OCI-LY3 (cell line): Measurements from ENCODE around the gene C4orf46.

Experiments used
- EZH2phosphoT487 ChIP-seq: fragments of 200-600 bp; shearing (Covaris generic); IDR thresholded peaks from 2 replicates; pipeline ENCODE4 v1.6.1; 2018; ENCODE audit warnings: antibody characterized with exemption, mixed run types, low read depth
- TF ChIP-seq, protein P1 (sequence below): fragments of 200-600, 300-600 bp; sonication (generic); IDR thresholded peaks from 2 replicates; pipeline ENCODE4 v1.5.1; 2014; ENCODE audit warnings: antibody characterized with exemption, low read length, low read depth

DNA sequence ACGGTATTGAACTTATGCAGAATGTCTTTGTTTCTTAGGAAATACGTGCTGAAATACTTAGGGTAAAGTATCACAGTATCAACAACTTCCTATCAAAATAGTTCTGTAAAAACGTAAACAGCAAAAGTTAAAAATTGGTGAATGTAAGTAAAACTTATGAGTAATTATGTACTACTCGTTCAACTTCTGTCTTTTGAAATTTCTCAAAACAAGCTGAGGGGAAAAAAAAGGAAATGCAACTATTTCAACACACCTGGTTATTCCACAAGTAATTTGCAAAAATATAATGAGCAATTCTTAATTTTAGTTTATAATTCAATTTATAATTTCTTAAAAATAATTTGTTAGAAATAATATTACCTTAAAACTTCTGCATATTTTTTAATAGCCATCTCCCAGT lies 43.2 kb upstream of the C4orf46 start:
- TF ChIP-seq, protein P1, sequence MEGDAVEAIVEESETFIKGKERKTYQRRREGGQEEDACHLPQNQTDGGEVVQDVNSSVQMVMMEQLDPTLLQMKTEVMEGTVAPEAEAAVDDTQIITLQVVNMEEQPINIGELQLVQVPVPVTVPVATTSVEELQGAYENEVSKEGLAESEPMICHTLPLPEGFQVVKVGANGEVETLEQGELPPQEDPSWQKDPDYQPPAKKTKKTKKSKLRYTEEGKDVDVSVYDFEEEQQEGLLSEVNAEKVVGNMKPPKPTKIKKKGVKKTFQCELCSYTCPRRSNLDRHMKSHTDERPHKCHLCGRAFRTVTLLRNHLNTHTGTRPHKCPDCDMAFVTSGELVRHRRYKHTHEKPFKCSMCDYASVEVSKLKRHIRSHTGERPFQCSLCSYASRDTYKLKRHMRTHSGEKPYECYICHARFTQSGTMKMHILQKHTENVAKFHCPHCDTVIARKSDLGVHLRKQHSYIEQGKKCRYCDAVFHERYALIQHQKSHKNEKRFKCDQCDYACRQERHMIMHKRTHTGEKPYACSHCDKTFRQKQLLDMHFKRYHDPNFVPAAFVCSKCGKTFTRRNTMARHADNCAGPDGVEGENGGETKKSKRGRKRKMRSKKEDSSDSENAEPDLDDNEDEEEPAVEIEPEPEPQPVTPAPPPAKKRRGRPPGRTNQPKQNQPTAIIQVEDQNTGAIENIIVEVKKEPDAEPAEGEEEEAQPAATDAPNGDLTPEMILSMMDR, result no peak
- no peak for TF ChIP-seq EZH2phosphoT487
